OCI-LY3 (cell line): Measurements from ENCODE around the gene CHST11.

Experiments used
- CTCF ChIP-seq: fragments of 200-600, 300-600 bp; sonication (generic); IDR thresholded peaks from 2 replicates; pipeline ENCODE4 v1.5.1; 2014; ENCODE audit warnings: antibody characterized with exemption, low read length, low read depth
- EZH2phosphoT487 ChIP-seq: fragments of 200-600 bp; shearing (Covaris generic); IDR thresholded peaks from 2 replicates; pipeline ENCODE4 v1.6.1; 2018; ENCODE audit warnings: antibody characterized with exemption, mixed run types, low read depth

GRCh38 chr12:104501115-104501514 lies 44.4 kb downstream of the CHST11 start:
- TF ChIP-seq CTCF, result no peak
- TF ChIP-seq EZH2phosphoT487, result no peak
